ENCODE measurements around the gene ACSL4.

DNA sequence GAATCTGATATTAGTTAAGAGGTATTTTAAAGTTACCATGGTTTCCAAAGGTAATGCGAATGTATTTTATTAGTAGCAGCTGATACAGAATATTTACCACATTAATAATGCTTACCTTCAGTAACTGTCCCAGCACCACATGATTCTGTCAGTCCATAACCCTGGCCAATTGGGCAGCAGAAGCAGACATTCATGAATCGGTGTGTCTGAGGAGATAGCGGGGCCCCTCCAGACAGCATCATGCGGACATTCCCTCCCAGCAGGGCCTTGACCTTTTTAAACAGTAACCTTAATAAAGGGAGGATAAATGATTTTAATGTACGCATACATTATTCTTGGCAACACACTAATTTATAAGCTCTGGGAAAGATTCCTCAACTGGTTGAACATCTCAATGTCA is 65.1 kb downstream of the ACSL4 start:
- TF ChIP-seq, protein P1, sequence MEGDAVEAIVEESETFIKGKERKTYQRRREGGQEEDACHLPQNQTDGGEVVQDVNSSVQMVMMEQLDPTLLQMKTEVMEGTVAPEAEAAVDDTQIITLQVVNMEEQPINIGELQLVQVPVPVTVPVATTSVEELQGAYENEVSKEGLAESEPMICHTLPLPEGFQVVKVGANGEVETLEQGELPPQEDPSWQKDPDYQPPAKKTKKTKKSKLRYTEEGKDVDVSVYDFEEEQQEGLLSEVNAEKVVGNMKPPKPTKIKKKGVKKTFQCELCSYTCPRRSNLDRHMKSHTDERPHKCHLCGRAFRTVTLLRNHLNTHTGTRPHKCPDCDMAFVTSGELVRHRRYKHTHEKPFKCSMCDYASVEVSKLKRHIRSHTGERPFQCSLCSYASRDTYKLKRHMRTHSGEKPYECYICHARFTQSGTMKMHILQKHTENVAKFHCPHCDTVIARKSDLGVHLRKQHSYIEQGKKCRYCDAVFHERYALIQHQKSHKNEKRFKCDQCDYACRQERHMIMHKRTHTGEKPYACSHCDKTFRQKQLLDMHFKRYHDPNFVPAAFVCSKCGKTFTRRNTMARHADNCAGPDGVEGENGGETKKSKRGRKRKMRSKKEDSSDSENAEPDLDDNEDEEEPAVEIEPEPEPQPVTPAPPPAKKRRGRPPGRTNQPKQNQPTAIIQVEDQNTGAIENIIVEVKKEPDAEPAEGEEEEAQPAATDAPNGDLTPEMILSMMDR (IDR thresholded peaks at IDR 0.05) = no peak
- TF ChIP-seq POLR2A (IDR thresholded peaks at IDR 0.05) = no peak
